HL-60 (cell line): ENCODE results near the gene LRRC4C.

ENCODE experiments used
- CTCF ChIP-seq: IDR thresholded peaks from one replicate; pipeline ENCODE4 v1.5.1; 2011; ENCODE audit warnings: low read length, control low read depth, inconsistent platforms; ENCODE audit not compliant: insufficient read depth
- GABPA ChIP-seq: IDR thresholded peaks from 2 replicates; pipeline ENCODE4 v1.6.1; 2012; ENCODE audit warnings: low read depth
- POLR2AphosphoS5 ChIP-seq: IDR thresholded peaks from 2 replicates; pipeline ENCODE4 v1.6.1; 2012; ENCODE audit warnings: low read depth
- REST ChIP-seq: IDR thresholded peaks from 2 replicates; pipeline ENCODE4 v1.6.1; 2012; ENCODE audit warnings: low read depth; ENCODE audit not compliant: insufficient replicate concordance
- SPI1 ChIP-seq: IDR thresholded peaks from 2 replicates; pipeline ENCODE4 v1.6.1; 2012; ENCODE audit warnings: low read depth, mild to moderate bottlenecking, borderline replicate concordance

GRCh38 chr11:41018224-41018623 lies 441.2 kb downstream of the LRRC4C start:
- TF ChIP-seq CTCF, result no peak
- TF ChIP-seq POLR2AphosphoS5, result no peak
- no peak for TF ChIP-seq REST
- TF ChIP-seq GABPA, result no peak
- no peak for TF ChIP-seq SPI1
